IMR-90 (cell line): ENCODE data around the gene CDKN1A. TPM values are rescaled to one million over a fixed set of nuclear protein-coding genes. Genes with fewer than 3 reads are reported as not detected.

ENCODE experiments used
- ATAC-seq: fragments of 200-7000 bp; cut with Tn5 transposase; 2 replicates; pipeline ENCODE4 v1.9.1; 2020; ENCODE audit warnings: low read depth, mild to moderate bottlenecking, moderate library complexity
- BruUV-seq: library from RNA; stranded (reverse); fragments of 400-500 nt; replicated peaks from 2 replicates; lab custom pipeline; 2021; lab: Mats Ljungman, UMichigan
- CTCF ChIA-PET: fragments of 300-600 bp; formaldehyde crosslinking; extraction: SDS; loops from one replicate; lab custom pipeline; 2021; ENCODE audit warnings: antibody characterized with exemption; lab: Yijun Ruan, JAX
- POLR2A ChIA-PET: fragments of 300-600 bp; sonication (Branson Sonifier 250); formaldehyde crosslinking; loops from one replicate; lab custom pipeline; 2022; ENCODE audit warnings: antibody characterized with exemption; ENCODE audit not compliant: unreplicated experiment; lab: Charles Lee
- DNase-seq: peaks from one replicate; pipeline ENCODE4 v3.0.0; 2013
- H2AFZ ChIP-seq: replicated peaks from 2 replicates; pipeline ENCODE3; 2013; ENCODE audit warnings: low read length, mild to moderate bottlenecking; ENCODE audit not compliant: poor library complexity
- H2AK5ac ChIP-seq: 2 replicates; pipeline ENCODE4 v1.6.1; 2013; ENCODE audit warnings: low read depth, low read length, inconsistent platforms
- H2AK9ac ChIP-seq: replicated peaks from 2 replicates; pipeline ENCODE3; 2013; ENCODE audit warnings: mild to moderate bottlenecking, low read depth, low read length, moderate library complexity; ENCODE audit not compliant: poor library complexity
- H2BK120ac ChIP-seq: 2 replicates; pipeline ENCODE4 v1.6.1; 2013; ENCODE audit warnings: low read depth, low read length, inconsistent platforms
- H2BK15ac ChIP-seq: 3 replicates; pipeline ENCODE4 v1.6.1; 2013; ENCODE audit warnings: low read depth, low read length, inconsistent platforms
- H2BK20ac ChIP-seq: 2 replicates; pipeline ENCODE4 v1.6.1; 2013; ENCODE audit warnings: low read depth, mild to moderate bottlenecking, inconsistent platforms, low read length, moderate library complexity
- H2BK5ac ChIP-seq: 2 replicates; pipeline ENCODE4 v1.6.1; 2013; ENCODE audit warnings: mild to moderate bottlenecking, low read depth, low read length, inconsistent platforms; ENCODE audit not compliant: poor library complexity, severe bottlenecking
- H3K14ac ChIP-seq: replicated peaks from 2 replicates; pipeline ENCODE4 v1.6.1; 2013; ENCODE audit warnings: low read depth, low read length, inconsistent platforms
- H3K18ac ChIP-seq: 2 replicates; pipeline ENCODE4 v1.6.1; 2013; ENCODE audit warnings: low read depth, low read length, control low read depth
- H3K23ac ChIP-seq: 2 replicates; pipeline ENCODE4 v1.6.1; 2013; ENCODE audit warnings: low read depth, low read length, inconsistent platforms
- H3K27ac ChIP-seq: 2 replicates; pipeline ENCODE4 v1.5.1; 2013; ENCODE audit warnings: mild to moderate bottlenecking, control low read depth, low read length; ENCODE audit not compliant: insufficient read depth
- H3K27me3 ChIP-seq: 2 replicates; pipeline ENCODE4 v1.6.1; 2013; ENCODE audit warnings: low read length; ENCODE audit not compliant: control insufficient read depth, insufficient read depth
- H3K36me3 ChIP-seq: 2 replicates; pipeline ENCODE4 v1.6.1; 2013; ENCODE audit warnings: low read length, mixed read lengths; ENCODE audit not compliant: control insufficient read depth, insufficient read depth
- H3K4ac ChIP-seq: 2 replicates; pipeline ENCODE4 v1.6.1; 2013; ENCODE audit warnings: low read depth, low read length, inconsistent platforms
- H3K4me1 ChIP-seq: 2 replicates; pipeline ENCODE4 v1.6.1; 2013; ENCODE audit warnings: low read length, mixed read lengths; ENCODE audit not compliant: control insufficient read depth, insufficient read depth
- H3K4me2 ChIP-seq: 2 replicates; pipeline ENCODE4 v1.6.1; 2013; ENCODE audit warnings: low read depth, mild to moderate bottlenecking, control low read depth, low read length, moderate library complexity
- H3K4me3 ChIP-seq: 2 replicates; pipeline ENCODE4 v1.5.1; 2013; ENCODE audit warnings: low read depth, mild to moderate bottlenecking, control low read depth, low read length, moderate library complexity; ENCODE audit not compliant: insufficient read depth
- H3K56ac ChIP-seq: 2 replicates; pipeline ENCODE4 v1.6.1; 2013; ENCODE audit warnings: low read length, inconsistent platforms; ENCODE audit not compliant: insufficient read depth; ENCODE audit errors: extremely low read depth
- H3K79me1 ChIP-seq, 2 experiments: 2 replicates each; pipeline ENCODE4 v1.6.1; 2013; ENCODE audit warnings: low read length in 2 of 2, inconsistent platforms in 1 of 2, low read depth in 1 of 2
- H3K9ac ChIP-seq: 2 replicates; pipeline ENCODE4 v1.6.1; 2013; ENCODE audit warnings: low read depth, low read length, control low read depth
- H3K9me1 ChIP-seq: 2 replicates; pipeline ENCODE4 v1.6.1; 2013; ENCODE audit warnings: low read length, inconsistent platforms; ENCODE audit not compliant: insufficient read depth
- H3K9me3 ChIP-seq: 2 replicates; pipeline ENCODE4 v1.6.1; 2013; ENCODE audit warnings: low read length; ENCODE audit not compliant: control insufficient read depth, insufficient read depth
- H4K20me1 ChIP-seq: 2 replicates; pipeline ENCODE4 v1.6.1; 2013; ENCODE audit warnings: low read length, inconsistent platforms; ENCODE audit not compliant: insufficient read depth
- H4K5ac ChIP-seq: 2 replicates; pipeline ENCODE4 v1.6.1; 2013; ENCODE audit warnings: mild to moderate bottlenecking, low read depth, low read length, control low read depth
- H4K8ac ChIP-seq, 2 experiments: 2 replicates each; pipeline ENCODE4 v1.6.1; 2013; ENCODE audit warnings: low read depth in 2 of 2, low read length in 2 of 2, control low read depth in 1 of 2, inconsistent platforms in 1 of 2
- H4K91ac ChIP-seq: 2 replicates; pipeline ENCODE4 v1.6.1; 2013; ENCODE audit warnings: low read depth, low read length, inconsistent platforms; ENCODE audit not compliant: insufficient read depth
- BHLHE40 ChIP-seq: fragments of 150-350 bp; IDR thresholded peaks from 2 replicates; pipeline ENCODE4 v1.6.1; 2016; ENCODE audit warnings: mild to moderate bottlenecking, low read depth, low read length
- FOS ChIP-seq: fragments of 150-350 bp; IDR thresholded peaks from 2 replicates; pipeline ENCODE4 v1.6.1; 2016; ENCODE audit warnings: low read depth, low read length
- MAFK ChIP-seq: IDR thresholded peaks from 2 replicates; pipeline ENCODE4 v1.6.1; 2012; ENCODE audit warnings: low read depth, low read length, improper control_type of control experiment
- MAZ ChIP-seq: IDR thresholded peaks from 2 replicates; pipeline ENCODE4 v1.6.1; 2012; ENCODE audit warnings: low read depth, mild to moderate bottlenecking, low read length, improper control_type of control experiment, moderate library complexity, borderline replicate concordance
- MXI1 ChIP-seq: IDR thresholded peaks from 2 replicates; pipeline ENCODE4 v1.6.1; 2012; ENCODE audit warnings: low read depth, mild to moderate bottlenecking, low read length, moderate library complexity, borderline replicate concordance
- POLR2A ChIP-seq: IDR thresholded peaks from 2 replicates; pipeline ENCODE4 v1.6.1; 2012; ENCODE audit warnings: mild to moderate bottlenecking, low read depth, low read length
- RAD21 ChIP-seq: IDR thresholded peaks from 2 replicates; pipeline ENCODE4 v1.6.1; 2012; ENCODE audit warnings: low read length, improper control_type of control experiment
- RFX5 ChIP-seq: IDR thresholded peaks from 2 replicates; pipeline ENCODE4 v1.8.0; 2012; ENCODE audit warnings: low read depth, mild to moderate bottlenecking, low read length, moderate library complexity
- WGBS, 2 experiments: methylation state at CpG; one replicate each; pipeline versions ENCODE4 v1.1.5 to v1.1.7; 2013; ENCODE audit warnings: missing lambda C conversion rate in 2 of 2; ENCODE audit not compliant: insufficient read length in 1 of 2; ENCODE audit errors: extremely low coverage in 2 of 2; 5-methylcytosine and 5-hydroxymethylcytosine counted together
- dilution Hi-C: fragments of 300-500 bp; cut with HindIII; formaldehyde crosslinking; loops from one replicate; pipeline ENCODE4 v1.14.3; 2018; ENCODE audit warnings: low sequenced_read_pairs; ENCODE audit not compliant: unreplicated experiment
- in situ Hi-C: fragments of 300-500 bp; cut with MboI; formaldehyde crosslinking; loops from 3 replicates; pipeline ENCODE4 v1.14.3; 2019; ENCODE audit warnings: low sequenced_read_pairs, inconsistent platforms, mixed read lengths
- intact Hi-C: fragments of 100-400 bp; cut with micrococcal nuclease; formaldehyde crosslinking; loops from 2 replicates; pipeline ENCODE4 v1.10.0; 2022
- polyA plus RNA-seq, 3 experiments: library from polyadenylated mRNA; depleted of rRNA; stranded (reverse); fragments of >200 nt; gene quantifications; 2 replicates each; pipeline ENCODE4 v1.2.3, GENCODE V29; 2012; ENCODE audit warnings: low replicate concordance in 1 of 3
- total RNA-seq: library from RNA; depleted of rRNA; stranded (reverse); fragments of >200 nt; gene quantifications from 2 replicates; pipeline ENCODE4 v1.2.3, GENCODE V29; 2012
- TF ChIP-seq, protein P1 (sequence below): fragments of 150-350 bp; IDR thresholded peaks from 2 replicates; pipeline ENCODE4 v1.6.1; 2017; ENCODE audit warnings: mild to moderate bottlenecking, antibody characterized with exemption, low read length, low read depth

Gene CDKN1A
- total and polyA plus RNA-seq, 2 of the 4 experiments (the other 2 are of a cell fraction): 155 to 576 TPM

- Histone ChIP-seq H3K9me1 (peaks cover 3% of the 10 kb centered on the region; the same call in 1 of the 2 replicates), H3K4me1 (no peaks in the 10 kb centered on the region), H3K36me3 (no peaks in the 10 kb centered on the region), H3K4ac (no peak within 1 kb of the TSS), H2BK120ac (no peak within 1 kb of the TSS), H3K23ac (no peak within 1 kb of the TSS), H2AK9ac (no peak within 1 kb of the TSS), H2AK5ac (no peak within 1 kb of the TSS), H3K4me3 (no peak within 1 kb of the TSS), H2BK5ac (no peak within 1 kb of the TSS), H3K56ac (no peak within 1 kb of the TSS), H3K9ac (no peak within 1 kb of the TSS), H3K18ac (no peak within 1 kb of the TSS), H3K14ac (no peak within 1 kb of the TSS), H3K27me3 (peaks cover 14% of the 10 kb centered on the region), H3K9me3 (peaks cover 3% of the 10 kb centered on the region), H4K8ac (no peak within 1 kb of the TSS), H3K4me2 (no peak within 1 kb of the TSS), H2BK20ac (no peak within 1 kb of the TSS), H2AFZ (peak within 1 kb of the TSS; percentile 17), H4K5ac (no peak within 1 kb of the TSS), H3K79me1 (no peaks in the 10 kb centered on the region), H3K27ac (no peak within 1 kb of the TSS), H2BK15ac (no peak within 1 kb of the TSS), H4K20me1 (no peaks in the 10 kb centered on the region), H4K91ac (no peak within 1 kb of the TSS)
- BruUV-seq: no TSS peak
- TF ChIP-seq MXI1 (no peak), MAFK (no peak), RFX5 (no peak), MAZ (no peak), BHLHE40 (no peak), RAD21 (no peak), POLR2A (no peak), FOS (no peak)
- TF ChIP-seq, protein P1, sequence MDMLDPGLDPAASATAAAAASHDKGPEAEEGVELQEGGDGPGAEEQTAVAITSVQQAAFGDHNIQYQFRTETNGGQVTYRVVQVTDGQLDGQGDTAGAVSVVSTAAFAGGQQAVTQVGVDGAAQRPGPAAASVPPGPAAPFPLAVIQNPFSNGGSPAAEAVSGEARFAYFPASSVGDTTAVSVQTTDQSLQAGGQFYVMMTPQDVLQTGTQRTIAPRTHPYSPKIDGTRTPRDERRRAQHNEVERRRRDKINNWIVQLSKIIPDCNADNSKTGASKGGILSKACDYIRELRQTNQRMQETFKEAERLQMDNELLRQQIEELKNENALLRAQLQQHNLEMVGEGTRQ: no peak
- intact Hi-C loops: no loop called here
- CTCF ChIA-PET: interaction anchor here (1.1 to 1.5 kb wide), 2 partner anchors 10 to 11 kb away, joined by 3 to 4 read pairs; no protein-coding TSS in a partner anchor
- in situ Hi-C loops: no loop called here
- ATAC-seq (no peak), DNase-seq (no peak)
- dilution Hi-C loops: no loop called here
- 76% methylated on average over 4 of the region's 7 CpGs; no CpG with 5 or more reads in 1 of the 2 experiments for WGBS, 2 experiments
- POLR2A ChIA-PET: no interaction called here
These were observed 19.0 kb downstream of the CDKN1A start, which contains the start of gene RAB44 for GRCh38 chr6:36697481-36697903. Gene RAB44, plus strand, starts transcription at chr6:36697826. Its CDS starts 6,410 bp downstream, at chr6:36704236.
